ENCODE results near the gene LYRM4.

LYRM4 gene

DNA sequence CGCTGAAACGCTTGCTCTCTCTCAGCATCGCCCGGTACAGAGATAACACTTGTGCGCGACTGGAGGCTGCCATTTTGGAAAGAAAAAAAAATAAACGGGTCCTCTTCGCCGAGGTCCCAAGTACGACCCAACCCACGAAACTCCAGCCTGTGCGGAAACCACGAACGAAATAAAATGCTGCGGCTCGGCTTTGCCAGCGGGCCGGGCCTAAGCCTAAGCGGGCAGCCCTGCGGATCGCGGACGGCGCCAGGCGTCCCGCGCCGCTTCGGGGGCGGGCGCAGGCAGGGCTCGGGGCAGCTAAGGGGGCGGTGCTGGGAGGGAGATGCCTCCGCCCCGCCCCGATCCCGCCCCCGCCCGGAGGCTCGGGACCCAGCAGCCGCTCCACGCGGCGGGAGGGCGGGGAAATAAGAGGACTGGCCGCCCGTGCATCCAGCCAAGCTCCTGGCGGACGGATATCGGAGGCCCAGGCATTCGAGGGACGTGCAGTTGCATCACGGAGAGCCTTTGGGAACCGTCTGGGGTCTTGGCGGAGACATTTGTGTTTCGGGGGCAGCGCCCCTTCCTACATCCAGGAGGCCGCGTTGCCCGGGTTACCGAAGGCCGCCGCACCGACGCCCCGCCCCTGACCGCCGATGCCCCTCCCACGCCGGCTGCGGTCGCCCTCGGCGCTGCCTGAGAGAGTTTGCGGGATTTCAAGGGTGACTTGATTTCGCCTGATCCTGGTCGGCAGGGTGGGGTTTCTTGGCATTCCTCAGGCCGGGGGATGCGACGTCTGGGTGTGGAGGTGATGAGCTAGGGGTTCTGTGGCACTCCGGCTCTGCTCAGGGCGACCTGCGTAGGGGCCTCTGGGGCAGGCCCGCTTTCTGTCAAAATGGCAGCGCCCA is at the start of gene LYRM4, which contains the start of gene FARS2:
Gene LYRM4, minus strand, starts transcription at position 290 of the 884 bp plus-strand sequence. Its CDS starts 217 bp downstream, at position 73.
Gene FARS2, plus strand, starts transcription at position 853 of the 884 bp plus-strand sequence.
- DNase-seq, result peak; percentile 95

GRCh38 chr6:5308066-5308465 is 47.3 kb upstream of the LYRM4 start:
- no peak for DNase-seq

DNA sequence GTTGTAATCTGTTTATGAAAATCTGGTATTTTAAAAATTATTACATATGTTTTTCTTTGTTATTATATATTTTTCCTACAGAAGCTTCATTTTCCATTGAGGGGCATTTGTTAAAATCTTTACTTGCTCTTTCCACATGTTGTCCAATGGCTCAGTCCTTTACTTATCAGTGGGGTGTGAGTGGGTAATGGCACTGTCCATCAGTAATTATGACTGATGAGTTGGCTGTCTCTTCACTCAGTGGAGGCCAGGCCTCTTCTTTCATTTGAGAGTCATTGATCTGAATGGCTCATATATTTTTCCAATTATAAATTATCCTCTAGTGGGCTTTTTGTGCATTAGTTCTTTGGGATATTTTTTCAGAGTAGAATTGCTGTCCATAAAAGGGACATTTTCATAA is 46.3 kb upstream of the LYRM4 start:
- no peak for DNase-seq

GRCh38 chr6:5305968-5306626 is 45.3 kb upstream of the LYRM4 start:
- no peak for DNase-seq

- no peak for DNase-seq
These were observed 42.9 kb upstream of the LYRM4 start for GRCh38 chr6:5303682-5304081.

GRCh38 chr6:5302995-5303622 is 42.4 kb upstream of the LYRM4 start:
- peak; percentile 65 to 73 for DNase-seq

DNA sequence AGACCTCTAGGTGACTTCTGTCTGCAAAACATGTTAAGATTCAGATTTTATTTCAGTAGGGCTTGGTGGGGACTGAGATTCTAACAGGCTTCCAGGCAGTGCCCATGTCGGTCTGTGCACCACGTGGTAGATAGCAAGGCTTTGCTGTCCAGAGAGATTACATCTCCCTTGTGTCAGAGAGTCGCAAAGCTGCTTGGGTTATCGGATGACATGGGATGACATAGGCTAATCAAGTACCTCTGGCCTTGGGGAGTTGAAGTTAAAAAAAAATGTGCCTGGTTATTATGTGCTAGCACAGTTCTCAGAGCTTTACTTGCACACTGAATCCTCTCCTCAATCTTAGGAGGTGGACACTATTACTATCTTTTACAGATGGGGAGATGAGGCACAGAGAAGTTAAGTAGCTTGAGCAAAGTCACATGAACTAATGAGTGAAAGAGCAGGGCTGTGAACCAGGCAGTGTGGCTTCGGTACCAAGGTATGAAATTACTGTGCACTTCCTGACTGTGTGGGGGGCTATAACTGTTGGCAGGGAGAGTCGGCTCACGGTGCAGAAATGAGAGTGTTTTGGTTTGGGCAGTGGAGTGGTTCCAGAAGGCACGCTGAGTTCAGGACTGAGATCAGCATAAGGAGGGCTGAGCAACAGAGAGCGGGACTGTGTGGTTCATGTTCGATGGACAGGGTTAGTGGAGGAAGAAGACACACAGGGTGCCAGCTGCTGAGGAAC is 41.6 kb upstream of the LYRM4 start:
- DNase-seq, result peak; percentile 69 to 76

- DNase-seq, result no peak
These were observed 39.5 kb upstream of the LYRM4 start for GRCh38 chr6:5300206-5300764.

DNA sequence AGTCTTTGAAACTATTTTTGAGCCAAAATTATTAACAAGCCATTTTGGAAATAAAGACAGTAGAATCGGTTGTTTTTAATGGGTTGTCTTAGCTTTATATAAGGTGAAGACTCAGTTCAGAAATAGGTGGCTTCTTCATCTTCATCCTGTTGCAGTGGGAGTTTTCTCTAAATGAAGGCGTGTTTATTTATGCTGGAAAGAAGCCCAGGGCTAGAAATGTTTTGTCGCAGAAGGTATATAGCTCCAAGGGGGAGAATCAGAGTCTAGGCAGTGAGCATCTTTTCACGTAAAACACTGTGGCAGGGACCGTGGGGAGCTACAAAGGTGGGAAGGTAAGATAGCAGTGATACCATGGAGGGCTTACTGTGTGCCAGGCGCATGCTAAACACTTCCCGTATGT is 34.9 kb upstream of the LYRM4 start:
- DNase-seq, result no peak

GRCh38 chr6:5294392-5295211 is 33.9 kb upstream of the LYRM4 start:
- DNase-seq, result peak in 1 of 2 experiments; percentile 27

DNA sequence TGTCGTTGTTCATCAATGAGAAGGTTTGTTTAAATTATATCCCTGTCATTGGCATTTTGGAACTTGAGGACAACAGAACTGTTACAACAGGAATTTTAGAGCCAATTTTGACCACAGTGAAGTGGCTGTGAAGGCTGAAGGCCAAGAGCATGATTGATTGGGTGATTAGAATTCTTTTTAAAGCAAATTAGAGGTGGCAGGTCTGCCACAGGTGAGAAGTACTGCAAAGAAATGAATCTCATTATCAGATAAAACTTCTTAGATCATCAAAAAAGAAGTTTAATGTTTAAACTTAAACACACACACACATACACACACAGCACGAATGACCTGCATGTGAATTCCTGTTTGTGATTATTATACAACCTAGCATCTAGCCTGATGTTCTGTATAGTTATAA is 32.9 kb upstream of the LYRM4 start:
- no peak for DNase-seq

- DNase-seq, result no peak
These were observed 31.4 kb upstream of the LYRM4 start for GRCh38 chr6:5292154-5292553.

DNA sequence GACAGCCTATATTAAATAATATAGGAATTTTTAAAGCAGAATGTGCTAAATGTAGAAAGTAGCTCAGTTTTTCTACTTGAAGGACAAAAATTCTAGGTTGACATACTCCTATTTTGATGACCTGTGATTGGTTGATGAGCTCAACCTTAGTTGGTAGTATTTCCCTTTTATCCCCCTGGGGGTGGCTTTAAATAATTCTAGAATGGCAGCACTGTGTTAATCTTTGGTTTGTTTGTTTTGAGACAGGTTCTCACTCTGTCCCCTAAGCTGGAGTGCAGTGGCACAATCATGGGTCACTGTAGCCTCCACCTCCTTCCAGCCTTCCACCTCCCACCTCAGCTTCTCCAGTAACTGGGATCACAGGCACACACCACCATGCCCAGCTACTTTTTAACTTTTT is 29.8 kb upstream of the LYRM4 start:
- DNase-seq, result no peak

DNA sequence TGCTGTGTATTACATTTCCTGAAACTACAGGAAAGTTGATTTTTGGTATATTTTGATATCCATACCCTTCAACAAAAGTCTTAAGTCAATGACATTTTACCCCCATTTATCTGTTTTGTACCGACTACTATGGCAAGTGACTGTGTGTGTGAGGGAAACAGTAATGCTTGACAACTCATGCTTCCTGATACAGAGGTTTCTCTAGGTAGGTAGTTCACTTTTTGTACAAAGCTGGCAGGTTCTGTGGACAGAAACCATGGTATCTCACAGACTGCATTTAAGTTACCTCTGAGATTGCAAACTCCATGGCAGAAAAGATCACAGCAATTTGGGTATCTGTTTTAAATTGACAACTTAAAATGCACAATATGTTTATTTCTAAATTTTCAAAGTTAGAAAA is 29.3 kb upstream of the LYRM4 start:
- no peak for DNase-seq

GRCh38 chr6:5287966-5288297 is 27.2 kb upstream of the LYRM4 start:
- no peak for DNase-seq

- no peak for DNase-seq
These were observed 26.6 kb upstream of the LYRM4 start for GRCh38 chr6:5287205-5287965.

GRCh38 chr6:5286780-5287179 is 26.0 kb upstream of the LYRM4 start:
- DNase-seq, result no peak

- no peak for DNase-seq
These were observed 24.8 kb upstream of the LYRM4 start for GRCh38 chr6:5285526-5285925.

- DNase-seq, result no peak
These were observed 24.3 kb upstream of the LYRM4 start for GRCh38 chr6:5285081-5285480.

GRCh38 chr6:5282191-5282623 is 21.5 kb upstream of the LYRM4 start:
- DNase-seq, result no peak

DNA sequence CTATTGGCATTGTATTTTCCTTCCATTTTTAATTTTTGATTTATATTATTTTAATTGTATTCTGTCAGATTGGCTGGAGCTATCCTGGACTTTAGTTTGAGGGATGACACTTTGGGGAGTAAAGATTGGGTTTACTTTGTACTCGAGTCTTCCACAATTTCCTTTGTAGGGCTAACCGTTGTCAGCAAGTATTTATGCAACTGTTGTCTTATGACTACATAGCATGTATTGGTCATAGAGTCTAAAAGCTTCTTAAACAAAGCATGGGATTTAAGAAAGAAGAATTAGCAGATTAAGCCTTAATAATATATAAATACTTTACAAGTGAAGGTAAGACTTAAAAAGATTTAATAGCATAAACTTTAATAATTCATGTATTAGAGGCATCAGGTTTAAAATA is 20.2 kb upstream of the LYRM4 start:
- no peak for DNase-seq

Data from activated T-cell treated with anti-CD3 and anti-CD28 coated beads, Interleukin-2, amount 50 U/mL, for 48 hours (primary cell).